Central memory CD8-positive, alpha-beta T cell (primary cell): ENCODE measurements around the gene CBY1.
"Not testable (repeated sequence)": the region's sequence is repeated elsewhere in the genome, so short reads cannot be mapped to it uniquely, and the experiment has no call there.

Experiments used
- ATAC-seq: fragments of 150-1000 bp; cut with Tn5 transposase; replicated peaks from 2 replicates; pipeline ENCODE4 v1.10.0; 2022; ENCODE audit warnings: mild to moderate bottlenecking, moderate FRiP score, moderate number of reproducible peaks; ENCODE audit not compliant: poor library complexity, severe bottlenecking; ENCODE audit errors: extremely low read depth
- DNase-seq, 2 donors: peaks; one replicate each; pipeline ENCODE4 v3.0.0; 2021; ENCODE audit warnings: low spot score in 2 of 2
- H3K27ac Mint-ChIP-seq: one replicate; pipeline ENCODE4 v1.8.0; 2022; ENCODE audit warnings: low read depth, mild to moderate bottlenecking, moderate library complexity, mixed read lengths
- H3K27me3 Mint-ChIP-seq: one replicate; pipeline ENCODE4 v1.8.0; 2022; ENCODE audit warnings: mixed read lengths
- H3K36me3 Mint-ChIP-seq: one replicate; pipeline ENCODE4 v1.8.0; 2022; ENCODE audit warnings: mild to moderate bottlenecking, moderate library complexity, mixed read lengths; ENCODE audit not compliant: insufficient read depth
- H3K4me1 Mint-ChIP-seq: one replicate; pipeline ENCODE4 v1.8.0; 2022; ENCODE audit warnings: mixed read lengths
- H3K4me3 Mint-ChIP-seq: one replicate; pipeline ENCODE4 v1.8.0; 2022; ENCODE audit warnings: mild to moderate bottlenecking, moderate library complexity, mixed read lengths
- H3K9me3 Mint-ChIP-seq: one replicate; pipeline ENCODE4 v1.8.0; 2022; ENCODE audit warnings: mixed read lengths

The CBY1 gene

DNA sequence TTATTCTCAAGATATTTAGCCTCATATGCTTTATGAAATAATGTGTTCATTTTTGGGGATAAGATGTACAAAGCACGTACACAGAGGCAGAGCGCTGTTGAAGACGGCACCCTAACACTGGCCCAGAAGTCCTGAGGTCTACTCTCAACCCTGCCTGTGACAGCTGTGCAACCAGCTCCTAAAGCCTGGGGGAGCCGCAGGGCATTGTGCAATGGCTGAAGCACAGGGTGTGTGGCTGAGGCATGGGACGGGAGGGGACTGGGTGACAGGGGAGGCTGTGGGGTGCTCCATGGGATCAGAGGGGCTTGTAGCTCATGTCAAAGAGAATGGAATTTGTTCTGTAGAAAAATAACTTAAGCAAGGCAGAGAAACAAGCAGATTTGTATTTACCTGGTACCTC lies 28.0 kb upstream of the CBY1 start:
- H3K27me3 Mint-ChIP-seq: peaks cover 31% of the 10 kb centered on the region
- H3K9me3 Mint-ChIP-seq: no peaks in the 10 kb centered on the region
- H3K4me1 Mint-ChIP-seq: peaks cover 10% of the 10 kb centered on the region
- DNase-seq: no peak
- no peak overlapping the region for H3K4me3 Mint-ChIP-seq
- ATAC-seq: no peak
- H3K27ac Mint-ChIP-seq: no peak overlapping the region
- no peaks in the 10 kb centered on the region for H3K36me3 Mint-ChIP-seq

DNA sequence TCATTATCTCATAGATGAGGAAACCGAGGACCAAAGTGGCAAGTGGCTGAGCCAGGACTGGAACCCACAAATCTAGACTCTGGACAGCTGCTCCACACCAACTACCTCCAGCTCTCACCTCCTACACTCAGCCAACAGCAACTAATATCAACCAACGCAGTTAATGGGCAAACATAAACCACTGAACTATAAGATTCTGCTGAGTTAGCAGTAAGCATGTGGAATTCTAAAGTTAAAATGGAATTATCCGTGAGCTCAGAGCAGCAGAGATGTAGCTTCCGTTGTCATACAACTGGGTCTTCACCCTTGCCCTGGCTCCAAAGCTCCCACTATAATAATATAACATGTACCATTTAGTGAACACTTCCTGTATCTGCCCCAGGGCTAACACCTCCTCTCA lies 27.3 kb upstream of the CBY1 start:
- Mint-ChIP-seq H3K9me3 (no peaks in the 10 kb centered on the region), H3K27me3 (peaks cover 31% of the 10 kb centered on the region), H3K36me3 (no peaks in the 10 kb centered on the region), H3K4me3 (no peak overlapping the region), H3K4me1 (peaks cover 10% of the 10 kb centered on the region), H3K27ac (no peak overlapping the region)
- ATAC-seq (no peak), DNase-seq (no peak)

DNA sequence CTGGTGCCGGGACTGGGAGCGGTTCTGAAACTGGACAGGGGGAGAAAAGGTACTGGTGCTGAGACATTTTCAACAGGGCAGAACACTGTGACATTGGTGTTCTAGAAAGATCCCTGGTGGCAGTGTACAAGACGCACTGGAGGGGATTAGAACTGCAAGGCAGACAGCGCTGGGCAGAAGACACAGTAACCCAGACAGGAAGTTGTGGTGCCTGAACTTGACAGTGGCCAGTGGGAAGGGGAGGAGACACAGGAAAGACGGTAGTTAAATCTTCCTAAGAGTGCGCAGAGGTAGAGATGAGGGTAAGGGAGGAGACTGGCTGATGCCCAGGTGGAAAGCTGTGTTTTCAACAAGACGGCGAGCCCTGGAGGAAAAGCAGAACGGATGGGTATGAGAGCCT lies 24.7 kb upstream of the CBY1 start:
- Mint-ChIP-seq H3K27ac (no peak overlapping the region), H3K27me3 (peaks cover 31% of the 10 kb centered on the region), H3K36me3 (peaks cover under 1% of the 10 kb centered on the region), H3K9me3 (no peaks in the 10 kb centered on the region), H3K4me3 (no peak overlapping the region), H3K4me1 (peaks cover 10% of the 10 kb centered on the region)
- DNase-seq: no peak
- no peak for ATAC-seq

DNA sequence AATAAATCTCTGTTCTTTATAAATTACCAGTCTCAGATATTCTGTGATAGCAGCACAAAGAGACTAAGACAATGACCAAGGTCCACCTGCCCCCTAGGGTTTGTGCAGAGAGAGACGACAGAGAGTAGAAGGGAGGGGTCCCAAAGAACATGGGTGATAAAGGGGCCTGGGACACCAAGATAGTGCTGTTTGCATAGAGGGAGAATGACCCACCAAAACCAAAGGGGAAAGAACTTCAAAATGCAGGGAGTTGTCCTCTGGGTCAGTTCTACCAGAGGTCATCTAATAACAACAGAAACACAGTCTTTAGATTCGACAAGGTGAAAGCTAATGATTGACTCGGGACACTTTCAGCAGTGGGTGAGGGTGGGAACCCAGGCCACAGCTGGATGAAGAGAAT lies 23.9 kb upstream of the CBY1 start:
- Mint-ChIP-seq H3K4me1 (peaks cover 10% of the 10 kb centered on the region), H3K36me3 (peaks cover 2% of the 10 kb centered on the region), H3K27ac (no peak overlapping the region), H3K27me3 (peaks cover 31% of the 10 kb centered on the region), H3K4me3 (no peak overlapping the region), H3K9me3 (no peaks in the 10 kb centered on the region)
- ATAC-seq: no peak
- no peak for DNase-seq

DNA sequence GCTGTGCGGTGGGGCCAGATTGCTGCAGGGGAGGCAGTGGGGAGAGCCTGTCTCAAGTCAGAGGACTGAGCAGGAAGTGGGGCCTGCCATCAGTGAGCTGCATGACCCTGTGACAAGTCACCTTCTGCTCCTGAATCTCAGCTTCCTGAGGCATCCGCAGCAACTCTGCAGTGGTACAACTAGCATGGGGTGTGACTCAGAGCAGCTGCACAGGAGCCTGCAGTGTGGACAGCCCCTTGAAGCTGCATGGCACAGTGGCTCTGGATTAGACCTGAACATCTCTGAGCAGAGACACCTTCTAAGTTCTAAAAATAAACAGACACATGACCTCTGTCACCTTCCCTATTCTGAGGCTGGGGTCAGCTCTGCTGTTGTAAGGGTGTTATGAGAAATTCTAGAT lies 18.2 kb upstream of the CBY1 start:
- Mint-ChIP-seq H3K9me3 (no peaks in the 10 kb centered on the region), H3K4me1 (no peaks in the 10 kb centered on the region), H3K36me3 (peaks cover 2% of the 10 kb centered on the region), H3K27ac (no peak overlapping the region), H3K27me3 (peaks cover 27% of the 10 kb centered on the region), H3K4me3 (no peak overlapping the region)
- ATAC-seq (no peak), DNase-seq (no peak)

DNA sequence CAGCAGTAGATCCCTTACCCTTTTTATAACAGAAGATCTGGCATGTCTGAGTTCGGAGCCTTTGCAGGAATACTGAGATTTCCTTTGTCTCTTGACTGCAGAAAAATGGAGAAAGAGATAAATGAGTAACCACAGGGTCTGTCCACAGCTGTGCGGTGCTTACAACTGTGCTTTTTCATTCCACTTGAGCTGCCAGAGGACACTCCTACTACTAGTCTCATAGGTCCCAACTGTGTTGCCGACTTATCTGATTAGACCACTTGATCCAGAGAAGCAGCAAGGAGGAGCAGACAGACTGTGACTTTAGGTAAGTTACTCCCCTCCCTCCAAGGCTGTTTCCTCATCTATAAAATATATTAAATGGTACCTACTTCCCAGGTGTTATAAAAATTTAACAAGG lies 17.7 kb upstream of the CBY1 start:
- Mint-ChIP-seq H3K27me3 (peaks cover 26% of the 10 kb centered on the region), H3K36me3 (peaks cover 2% of the 10 kb centered on the region), H3K4me1 (no peaks in the 10 kb centered on the region), H3K4me3 (no peak overlapping the region), H3K27ac (no peak overlapping the region), H3K9me3 (no peaks in the 10 kb centered on the region)
- no peak for ATAC-seq
- DNase-seq: no peak

DNA sequence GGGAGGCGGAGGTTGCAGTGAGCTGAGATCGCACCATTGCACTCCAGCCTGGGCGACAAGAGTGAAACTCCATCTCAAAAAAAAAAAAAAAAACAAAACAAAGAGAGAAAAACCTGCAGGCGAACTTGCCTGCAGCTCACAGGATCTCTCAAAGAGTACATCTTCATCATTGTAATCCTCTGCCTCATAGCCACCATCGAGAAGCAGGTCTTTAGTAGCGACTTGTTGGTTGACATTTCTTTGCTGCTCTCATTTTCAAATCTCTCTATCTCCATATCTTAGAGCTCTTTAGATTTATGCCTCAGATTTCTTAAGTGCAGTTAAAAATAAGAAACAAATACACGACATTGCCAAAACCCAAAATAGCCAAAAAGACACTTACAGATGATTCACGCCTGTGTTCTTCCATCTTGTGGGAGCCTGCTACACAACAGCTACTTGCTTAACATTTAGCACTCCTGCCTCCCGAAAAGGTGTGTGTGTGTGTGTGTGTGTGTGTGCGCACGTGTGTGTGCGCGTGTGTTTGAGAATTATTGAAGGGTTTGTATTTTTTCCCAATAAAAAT lies 14.9 kb upstream of the CBY1 start:
- no peak for ATAC-seq

DNA sequence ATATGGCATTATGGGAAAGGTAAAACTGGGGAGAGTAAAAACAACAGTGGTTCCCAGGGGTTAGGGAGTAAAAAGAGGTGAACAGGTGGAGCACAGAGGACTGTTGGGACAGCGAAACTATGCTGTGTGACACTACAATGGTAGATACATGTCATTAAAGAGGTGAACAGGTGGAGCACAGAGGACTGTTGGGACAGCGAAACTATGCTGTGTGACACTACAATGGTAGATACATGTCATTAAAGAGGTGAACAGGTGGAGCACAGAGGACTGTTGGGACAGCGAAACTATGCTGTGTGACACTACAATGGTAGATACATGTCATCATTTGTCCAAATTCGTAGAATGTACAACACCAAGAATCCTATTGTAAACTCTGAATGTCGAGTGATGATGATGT lies 12.2 kb upstream of the CBY1 start:
- not testable (repeated sequence) for H3K27ac Mint-ChIP-seq, DNase-seq, H3K36me3 Mint-ChIP-seq, H3K4me3 Mint-ChIP-seq, ATAC-seq, H3K9me3 Mint-ChIP-seq, H3K4me1 Mint-ChIP-seq
- H3K27me3 Mint-ChIP-seq: peaks cover 26% of the 10 kb centered on the region

More for the DNA sequence above, 14.9 kb upstream of the CBY1 start:
- DNase-seq: no peak
- H3K4me1 Mint-ChIP-seq: no peaks in the 10 kb centered on the region
- no peak overlapping the region for H3K4me3 Mint-ChIP-seq
- H3K9me3 Mint-ChIP-seq: no peaks in the 10 kb centered on the region
- no peak overlapping the region for H3K27ac Mint-ChIP-seq
- H3K27me3 Mint-ChIP-seq: peaks cover 26% of the 10 kb centered on the region
- peaks cover 2% of the 10 kb centered on the region for H3K36me3 Mint-ChIP-seq

DNA sequence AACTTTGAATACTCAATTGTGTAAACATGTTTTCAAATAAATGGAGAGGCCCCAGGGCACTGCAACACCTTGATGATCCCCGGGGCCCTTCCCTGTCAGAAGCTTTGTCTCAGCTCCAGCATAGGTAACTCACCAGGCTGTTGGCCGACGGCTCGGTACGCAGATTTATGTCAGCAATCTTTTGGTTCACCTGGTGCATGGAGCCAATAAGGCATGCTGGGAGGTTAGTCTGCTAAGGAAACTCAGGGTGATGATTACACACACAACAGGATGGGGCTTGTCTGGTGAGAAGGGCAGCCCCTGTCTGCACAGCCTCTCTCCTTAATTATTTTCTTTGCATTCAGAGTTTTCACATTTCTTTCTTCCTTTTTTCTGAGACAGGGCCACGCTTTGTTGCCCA lies 11.0 kb upstream of the CBY1 start:
- H3K4me3 Mint-ChIP-seq: no peak overlapping the region
- no peaks in the 10 kb centered on the region for H3K9me3 Mint-ChIP-seq
- H3K4me1 Mint-ChIP-seq: no peaks in the 10 kb centered on the region
- peaks cover 2% of the 10 kb centered on the region for H3K36me3 Mint-ChIP-seq
- DNase-seq (no peak), ATAC-seq (no peak)
- H3K27me3 Mint-ChIP-seq: peaks cover 21% of the 10 kb centered on the region
- H3K27ac Mint-ChIP-seq: no peak overlapping the region

DNA sequence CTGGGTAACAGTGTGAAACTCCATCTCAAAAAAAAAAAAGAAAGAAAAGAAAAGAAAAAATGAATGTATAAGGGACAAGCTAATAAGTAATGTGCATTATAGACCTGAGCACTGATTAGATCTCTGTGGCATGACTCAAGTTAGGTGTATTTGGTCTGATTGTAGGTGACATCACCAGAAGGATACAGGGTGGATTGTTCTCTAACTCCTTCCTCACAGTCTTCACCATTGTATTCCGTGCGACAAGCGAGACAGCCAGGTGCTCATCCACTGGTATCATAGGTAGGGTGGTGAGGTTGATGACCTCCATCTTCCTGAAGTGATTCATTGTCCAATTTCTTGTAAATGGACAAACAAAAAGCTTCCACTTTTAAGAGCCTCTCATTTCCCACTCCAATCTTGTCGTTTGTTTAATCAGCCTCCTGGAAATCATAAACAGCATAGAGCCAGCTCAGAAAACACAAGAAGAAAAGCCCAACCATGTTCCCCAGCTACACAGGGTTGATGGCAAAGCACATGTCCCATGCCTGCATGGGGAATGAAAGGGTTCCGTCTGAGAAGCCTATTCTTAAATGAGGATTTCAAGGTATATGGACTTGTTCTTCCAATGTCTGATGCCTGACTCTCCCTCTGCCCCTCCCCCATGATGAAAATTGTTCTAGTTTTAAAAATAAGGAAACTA lies 6.5 kb upstream of the CBY1 start:
- Mint-ChIP-seq H3K27me3 (no peaks in the 10 kb centered on the region), H3K27ac (no peak overlapping the region), H3K9me3 (no peaks in the 10 kb centered on the region), H3K4me3 (no peak overlapping the region), H3K36me3 (peaks cover 2% of the 10 kb centered on the region), H3K4me1 (no peaks in the 10 kb centered on the region)
- no peak for DNase-seq
- no peak for ATAC-seq

DNA sequence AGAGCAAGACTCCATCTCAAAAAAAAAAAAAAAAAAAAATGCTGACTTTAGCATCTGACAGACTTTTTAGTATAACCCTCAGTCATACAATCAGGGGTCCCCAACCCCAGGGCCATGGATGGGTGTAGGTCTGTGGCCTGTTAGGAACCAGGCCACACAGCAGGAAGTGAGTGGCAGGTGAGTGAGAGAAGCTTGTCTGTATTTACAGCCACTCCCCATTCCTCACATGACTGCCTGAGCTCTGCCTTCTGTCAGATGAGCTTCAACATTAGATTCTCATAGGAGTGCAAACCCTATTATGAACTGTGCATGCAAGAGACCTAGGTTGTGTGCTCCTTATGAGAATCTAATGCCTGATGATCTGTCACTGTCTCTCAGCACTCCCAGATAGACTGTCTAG lies 3.6 kb upstream of the CBY1 start:
- ATAC-seq: no peak
- DNase-seq: no peak
- no peaks in the 10 kb centered on the region for H3K27me3 Mint-ChIP-seq
- H3K36me3 Mint-ChIP-seq: peaks cover 8% of the 10 kb centered on the region
- H3K27ac Mint-ChIP-seq: no peak overlapping the region
- H3K4me1 Mint-ChIP-seq: peaks cover 10% of the 10 kb centered on the region
- no peaks in the 10 kb centered on the region for H3K9me3 Mint-ChIP-seq
- H3K4me3 Mint-ChIP-seq: no peak overlapping the region

DNA sequence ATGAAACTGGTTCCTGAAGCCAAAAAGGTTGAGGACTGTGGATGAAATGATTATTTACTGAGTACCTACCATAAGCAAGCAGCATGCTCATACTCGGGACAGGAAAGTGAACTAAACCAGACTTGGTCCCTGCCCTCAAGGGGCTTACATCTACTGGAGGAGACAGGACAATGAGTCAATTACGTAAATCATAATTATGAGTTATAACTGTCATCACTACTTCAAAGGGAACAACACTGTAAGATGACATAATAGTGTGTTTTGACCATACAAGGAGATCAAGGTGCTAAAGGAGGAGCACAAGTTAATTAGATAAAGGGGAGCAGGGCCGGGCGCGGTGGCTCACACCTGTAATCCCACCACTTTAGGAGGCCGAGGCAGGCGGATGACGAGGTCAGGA lies 2.7 kb upstream of the CBY1 start:
- no peaks in the 10 kb centered on the region for H3K9me3 Mint-ChIP-seq
- H3K27ac Mint-ChIP-seq: no peak overlapping the region
- ATAC-seq (no peak), DNase-seq (no peak)
- peaks cover 8% of the 10 kb centered on the region for H3K36me3 Mint-ChIP-seq
- no peak overlapping the region for H3K4me3 Mint-ChIP-seq
- no peaks in the 10 kb centered on the region for H3K27me3 Mint-ChIP-seq
- peaks cover 14% of the 10 kb centered on the region for H3K4me1 Mint-ChIP-seq

DNA sequence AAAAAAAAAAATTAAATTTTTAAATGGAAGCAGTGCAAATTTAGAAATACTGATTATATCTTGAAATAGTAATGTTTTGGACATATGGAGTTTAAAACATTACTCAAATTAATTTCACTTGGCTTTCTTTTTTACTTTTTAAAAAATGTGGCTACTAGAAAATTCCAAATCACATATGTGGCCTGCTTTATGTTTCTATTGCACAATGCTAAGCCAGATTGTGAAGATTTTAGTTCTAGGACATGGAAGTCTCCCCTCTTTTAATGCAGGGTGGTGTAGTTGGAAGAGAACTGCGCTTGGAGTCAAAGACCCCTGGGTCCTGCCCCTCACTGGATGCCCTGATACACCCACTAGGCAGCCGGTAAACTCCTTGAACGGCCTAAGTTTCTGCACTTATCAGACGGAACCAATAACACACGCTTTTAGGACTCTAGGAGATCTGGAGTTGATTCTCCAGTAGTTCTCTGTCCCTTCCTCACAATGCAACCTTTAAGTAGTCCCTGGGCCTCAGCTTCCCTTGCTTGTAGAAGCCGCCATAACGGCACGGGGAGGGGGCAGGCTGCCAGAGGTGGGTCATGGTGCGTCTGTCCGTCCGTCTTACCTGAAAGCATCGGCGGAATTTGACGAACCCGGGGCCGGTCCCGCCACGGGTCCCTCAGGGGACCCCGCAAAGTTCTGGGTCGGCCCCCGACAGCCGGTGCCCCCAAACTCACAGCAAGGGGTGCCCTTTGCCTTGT lies 751 bp upstream of the CBY1 start:
- no peak for ATAC-seq
- Mint-ChIP-seq H3K36me3 (peaks cover 8% of the 10 kb centered on the region), H3K4me3 (peak overlapping the region; percentile 94), H3K9me3 (no peaks in the 10 kb centered on the region), H3K27me3 (no peaks in the 10 kb centered on the region), H3K4me1 (peaks cover 14% of the 10 kb centered on the region), H3K27ac (peak overlapping the region; percentile 99)
- DNase-seq: no peak
